OCI-LY3 (cell line): ENCODE results near the gene RDH8.

Experiments used
- H2AFZ ChIP-seq: fragments of 200-600, 300-600 bp; shearing (Covaris generic); 2 replicates; pipeline ENCODE4 v1.6.0; 2014; ENCODE audit warnings: antibody characterized with exemption, low read depth, low read length
- H3K27ac ChIP-seq: fragments of 200-600, 300-600 bp; sonication (generic); 2 replicates; pipeline ENCODE4 v1.5.1; 2014; ENCODE audit warnings: mild to moderate bottlenecking, low read length, moderate library complexity, mixed read lengths
- H3K27me3 ChIP-seq: fragments of 200-600, 300-600 bp; sonication (generic); 2 replicates; pipeline ENCODE4 v1.6.1; 2014; ENCODE audit warnings: low read depth, low read length, mixed read lengths
- H3K36me3 ChIP-seq: fragments of 200-600, 300-600 bp; sonication (generic); replicated peaks from 2 replicates; pipeline ENCODE3; 2014; ENCODE audit warnings: low read depth, low read length, mixed read lengths
- H3K4me1 ChIP-seq: fragments of 300-600, 200-600 bp; sonication (generic); 2 replicates; pipeline ENCODE4 v1.6.1; 2014; ENCODE audit warnings: low read length, mixed read lengths
- H3K4me2 ChIP-seq: fragments of 200-600, 300-600 bp; sonication (generic); 2 replicates; pipeline ENCODE4 v1.6.1; 2014; ENCODE audit warnings: low read length, mixed read lengths
- H3K4me3 ChIP-seq: fragments of 300-600, 200-600 bp; sonication (generic); 2 replicates; pipeline ENCODE4 v1.5.1; 2014; ENCODE audit warnings: antibody characterized with exemption, mild to moderate bottlenecking, low read length, moderate library complexity
- H3K79me2 ChIP-seq: fragments of 300-600, 200-600 bp; shearing (Covaris generic); 2 replicates; pipeline ENCODE4 v1.6.1; 2014; ENCODE audit warnings: mild to moderate bottlenecking, low read length, mixed read lengths
- H3K9ac ChIP-seq: fragments of 300-600, 200-600 bp; shearing (Covaris generic); 2 replicates; pipeline ENCODE4 v1.6.0; 2014; ENCODE audit warnings: mild to moderate bottlenecking, low read length, moderate library complexity
- H3K9me3 ChIP-seq: fragments of 200-600, 300-600 bp; shearing (Covaris generic); 2 replicates; pipeline ENCODE4 v1.6.1; 2014; ENCODE audit warnings: low read length, mixed read lengths; ENCODE audit not compliant: insufficient read depth
- H4K20me1 ChIP-seq: fragments of 200-600, 300-600 bp; sonication (generic); 2 replicates; pipeline ENCODE4 v1.6.1; 2016; ENCODE audit warnings: low read length, mixed read lengths; ENCODE audit not compliant: insufficient read depth
- CTCF ChIP-seq: fragments of 200-600, 300-600 bp; sonication (generic); IDR thresholded peaks from 2 replicates; pipeline ENCODE4 v1.5.1; 2014; ENCODE audit warnings: antibody characterized with exemption, low read length, low read depth
- EZH2phosphoT487 ChIP-seq: fragments of 200-600 bp; shearing (Covaris generic); IDR thresholded peaks from 2 replicates; pipeline ENCODE4 v1.6.1; 2018; ENCODE audit warnings: antibody characterized with exemption, mixed run types, low read depth

Gene RDH8

DNA sequence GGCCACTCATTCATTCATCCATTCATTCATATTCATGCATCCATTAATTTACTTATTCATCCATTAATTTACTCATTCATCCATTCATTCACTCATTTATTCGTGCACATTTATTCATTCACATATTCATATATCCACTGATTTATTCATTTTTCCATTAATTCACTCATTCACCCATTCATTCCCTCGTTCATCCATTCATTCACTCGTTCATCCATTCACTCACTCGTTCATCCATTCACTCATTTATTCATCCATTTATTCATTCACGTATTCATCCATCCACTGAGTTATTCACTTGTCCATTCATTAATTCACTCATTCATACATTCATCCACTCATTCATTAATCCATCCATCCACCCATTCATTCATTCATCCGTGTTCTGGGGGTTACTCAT lies 41.2 kb upstream of the RDH8 start:
- H4K20me1 ChIP-seq: no peaks in the 10 kb centered on the region
- H3K4me3 ChIP-seq: no peak overlapping the region
- no peaks in the 10 kb centered on the region for H3K79me2 ChIP-seq
- TF ChIP-seq CTCF (no peak), EZH2phosphoT487 (no peak)
- H3K27me3 ChIP-seq: peaks cover 10% of the 10 kb centered on the region; the same call in 1 of the 2 replicates
- no peaks in the 10 kb centered on the region for H3K36me3 ChIP-seq
- no peak overlapping the region for H3K4me2 ChIP-seq
- H3K27ac ChIP-seq: no peak overlapping the region
- no peak overlapping the region for H3K9ac ChIP-seq
- no peaks in the 10 kb centered on the region for H3K9me3 ChIP-seq
- H2AFZ ChIP-seq: no peak overlapping the region
- H3K4me1 ChIP-seq: no peaks in the 10 kb centered on the region

GRCh38 chr19:9981406-9982260 lies 31.6 kb upstream of the RDH8 start:
- Histone ChIP-seq H3K79me2 (no peaks in the 10 kb centered on the region), H3K27me3 (peaks cover 20% of the 10 kb centered on the region; the same call in 1 of the 2 replicates), H3K9ac (no peak overlapping the region), H2AFZ (no peak overlapping the region), H3K4me3 (no peak overlapping the region), H4K20me1 (no peaks in the 10 kb centered on the region), H3K9me3 (no peaks in the 10 kb centered on the region), H3K27ac (no peak overlapping the region), H3K4me1 (no peaks in the 10 kb centered on the region), H3K36me3 (no peaks in the 10 kb centered on the region), H3K4me2 (no peak overlapping the region)
- no peak for TF ChIP-seq EZH2phosphoT487
- no peak for TF ChIP-seq CTCF

- TF ChIP-seq CTCF: no peak
- no peak for TF ChIP-seq EZH2phosphoT487
- Histone ChIP-seq H3K9ac (no peak overlapping the region), H2AFZ (no peak overlapping the region), H4K20me1 (no peaks in the 10 kb centered on the region), H3K4me2 (no peak overlapping the region), H3K27ac (no peak overlapping the region), H3K4me3 (no peak overlapping the region), H3K79me2 (no peaks in the 10 kb centered on the region), H3K9me3 (no peaks in the 10 kb centered on the region), H3K36me3 (no peaks in the 10 kb centered on the region), H3K4me1 (peaks cover 4% of the 10 kb centered on the region), H3K27me3 (peaks cover 19% of the 10 kb centered on the region)
These were observed 26.4 kb upstream of the RDH8 start for GRCh38 chr19:9986787-9987281.

GRCh38 chr19:9989504-9989903 lies 23.8 kb upstream of the RDH8 start:
- Histone ChIP-seq H3K9me3 (no peaks in the 10 kb centered on the region), H3K27me3 (peaks cover 8% of the 10 kb centered on the region), H3K4me2 (no peak overlapping the region), H3K79me2 (no peaks in the 10 kb centered on the region), H2AFZ (no peak overlapping the region), H3K27ac (no peak overlapping the region), H3K4me1 (peaks cover 9% of the 10 kb centered on the region), H3K9ac (no peak overlapping the region), H3K36me3 (no peaks in the 10 kb centered on the region), H4K20me1 (no peaks in the 10 kb centered on the region), H3K4me3 (no peak overlapping the region)
- TF ChIP-seq EZH2phosphoT487 (no peak), CTCF (no peak)
